ENCODE data around the gene CALY. TPM values are rescaled to one million over a fixed set of nuclear protein-coding genes. Genes with fewer than 3 reads are reported as not detected.

Gene CALY, protein sequence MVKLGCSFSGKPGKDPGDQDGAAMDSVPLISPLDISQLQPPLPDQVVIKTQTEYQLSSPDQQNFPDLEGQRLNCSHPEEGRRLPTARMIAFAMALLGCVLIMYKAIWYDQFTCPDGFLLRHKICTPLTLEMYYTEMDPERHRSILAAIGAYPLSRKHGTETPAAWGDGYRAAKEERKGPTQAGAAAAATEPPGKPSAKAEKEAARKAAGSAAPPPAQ
- total RNA-seq (10 to 100 TPM in 2 of 9 donors, 1 to 10 TPM in 2, under 1 TPM in 1, not detected in 4; 0.55 to 21.5 (median 7.0) TPM), polyA plus RNA-seq (10 to 100 TPM in 2 of 3 donors, 1 to 10 TPM in 1; 6.0 to 30.7 (median 18.3) TPM)
- long read RNA-seq, donor 1, partial matches to known transcripts, result 0 of 1 reads
- long read RNA-seq, donor 1, other reads (novel, unspliced or antisense), result 0 of 1 reads
- long read RNA-seq, donor 2, result 0 reads
- long read RNA-seq, donor 3, result 0 reads
- long read RNA-seq, donor 4, result 0 reads
- long read RNA-seq, donor 5, result 0 reads
- long read RNA-seq, donor 6, transcript CALY-201 (6 exons, 2,271 nt), result major isoform, 6 of 10 reads
- long read RNA-seq, donor 6, partial matches to known transcripts, result 0 of 10 reads
- long read RNA-seq, donor 6, other reads (novel, unspliced or antisense), result 0 of 10 reads
- long read RNA-seq, donor 7, result 0 reads
- long read RNA-seq, donor 8, result 0 reads
- long read RNA-seq, donor 9, result 0 reads
- long read RNA-seq, donor 10, partial matches to known transcripts, result 0 of 1 reads
- long read RNA-seq, donor 10, other reads (novel, unspliced or antisense), result 0 of 1 reads

- Histone ChIP-seq H3K9me3 (replicated peaks in 1 of 3) (no peaks in the 10 kb centered on the region), H3K4me1 (replicated peaks in 1 of 2) (peaks cover 9 to 11% of the 10 kb centered on the region in 2 donors), H3K27me3 (peaks cover 22% of the 10 kb centered on the region), H3K27ac (peak within 1 kb of the TSS in 1 of 5 donors; percentile 62), H3K36me3 (replicated peaks in 1 of 2) (no peaks in the 10 kb centered on the region), H3K4me3 (peak within 1 kb of the TSS in 1 of 4 donors; percentile 54)
- TF ChIP-seq CTCF (IDR thresholded peaks at IDR 0.05), result no peak
- TF ChIP-seq POLR2A (IDR thresholded peaks at IDR 0.05), result no peak
- peak in 1 of 7 donors; percentile 89 for DNase-seq
- 9 to 25% (median 12%) methylated on average over 9 to 63 of the region's 63 CpGs for WGBS, 4 donors
- intact Hi-C loops (cut with DNase I), result no loop called here
Measured at GRCh38 chr10:133336577-133337369, at the start of gene CALY. Gene CALY (minus strand): TSS chr10:133336896. CDS start chr10:133328989, 7,907 bp downstream.

- no peaks in the 10 kb centered on the region for H3K9me3 ChIP-seq (replicated peaks in 1 of 3)
- WGBS, 4 donors, result 91 to 98% (median 93%) methylated on average over 2 of the region's 2 CpGs
- no peak overlapping the region for H3K4me3 ChIP-seq
- H3K27me3 ChIP-seq, result no peaks in the 10 kb centered on the region
- peak in 1 of 7 donors; percentile 5 for DNase-seq
- no peak for TF ChIP-seq POLR2A (IDR thresholded peaks at IDR 0.05)
- intact Hi-C loops (cut with DNase I), result no loop called here
- no peak overlapping the region for H3K27ac ChIP-seq
- peaks cover 0 to 4% of the 10 kb centered on the region in 2 donors for H3K36me3 ChIP-seq (replicated peaks in 1 of 2)
- H3K4me1 ChIP-seq (replicated peaks in 1 of 2), result no peaks in the 10 kb centered on the region
Measured at GRCh38 chr10:133385214-133385613, 48.5 kb upstream of the CALY start.

DNA sequence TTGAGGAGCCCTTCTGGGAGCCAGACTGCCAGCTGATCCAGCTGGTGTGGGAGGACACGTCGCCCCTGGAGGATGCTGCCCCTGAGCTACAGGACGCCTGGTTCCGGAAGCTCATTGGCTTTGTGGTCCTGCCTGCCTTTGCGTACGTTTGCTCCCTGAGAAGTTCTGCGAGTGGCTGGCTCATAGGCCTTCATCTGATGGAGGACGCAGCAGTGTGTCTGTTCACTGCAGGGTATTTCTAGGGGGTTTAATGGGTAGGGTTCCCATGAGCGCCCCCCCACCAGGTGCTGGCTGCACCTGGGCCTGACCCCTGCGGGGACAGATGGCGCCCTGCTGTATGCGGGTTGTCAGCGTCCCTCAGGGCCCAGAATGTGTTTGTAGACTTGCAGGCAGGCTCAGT is 47.4 kb upstream of the CALY start:
- intact Hi-C loops (cut with DNase I), result no loop called here
- no peak for TF ChIP-seq POLR2A (IDR thresholded peaks at IDR 0.05)
- H3K4me1 ChIP-seq (replicated peaks in 1 of 2), result peaks cover 6% of the 10 kb centered on the region in 2 donors
- H3K9me3 ChIP-seq (replicated peaks in 1 of 3), result no peaks in the 10 kb centered on the region
- H3K4me3 ChIP-seq, result no peak overlapping the region
- peaks cover 0 to 4% of the 10 kb centered on the region in 2 donors for H3K36me3 ChIP-seq (replicated peaks in 1 of 2)
- no peaks in the 10 kb centered on the region for H3K27me3 ChIP-seq
- no peak overlapping the region for H3K27ac ChIP-seq
- no peak for DNase-seq
- WGBS, 4 donors, result 88 to 97% (median 94%) methylated on average over 9 to 13 of the region's 13 CpGs

DNA sequence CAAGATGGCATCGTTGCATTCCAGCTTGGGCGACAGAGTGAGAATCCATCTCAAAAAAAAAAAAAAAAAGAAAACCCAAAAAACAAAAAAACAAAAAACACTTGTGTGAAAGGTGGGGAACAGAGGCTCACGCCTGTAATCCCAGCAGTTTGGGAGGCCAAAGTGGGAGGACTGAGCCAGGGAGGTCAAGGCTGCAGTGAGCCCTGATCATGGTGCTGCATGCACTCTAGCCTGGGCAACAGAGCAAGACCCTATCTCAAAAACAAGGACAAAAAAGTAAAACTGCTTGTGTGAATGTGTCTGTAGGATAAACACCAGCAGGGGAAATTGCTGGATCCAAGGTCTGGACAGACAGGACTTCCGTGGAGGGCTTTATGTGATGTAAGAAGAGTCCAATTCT is 46.9 kb upstream of the CALY start:
- WGBS, 4 donors, result 89 to 97% (median 93%) methylated on average over 4 of the region's 4 CpGs
- Histone ChIP-seq H3K27ac (no peak overlapping the region), H3K27me3 (no peaks in the 10 kb centered on the region), H3K4me3 (no peak overlapping the region), H3K9me3 (replicated peaks in 1 of 3) (no peaks in the 10 kb centered on the region), H3K36me3 (replicated peaks in 1 of 2) (peaks cover 0 to 4% of the 10 kb centered on the region in 2 donors), H3K4me1 (replicated peaks in 1 of 2) (peaks cover 6% of the 10 kb centered on the region in 2 donors)
- TF ChIP-seq POLR2A (IDR thresholded peaks at IDR 0.05), result no peak
- no peak for TF ChIP-seq CTCF (IDR thresholded peaks at IDR 0.05)
- intact Hi-C loops (cut with DNase I), result no loop called here
- no peak for DNase-seq
